Ovary (tissue), 3 donors: Measurements from ENCODE around the gene NGEF.

Source experiments
- POLR2A ChIP-seq: fragments of 450-650 bp; IDR thresholded peaks from one replicate; pipeline ENCODE4 v1.6.1; 2017; ENCODE audit warnings: antibody characterized with exemption, mild to moderate bottlenecking, moderate library complexity
- TF ChIP-seq, protein P1 (sequence below), 3 donors: fragments of 450-650 bp in 2 of 3; fragments of 200-600 bp in 1 of 3; IDR thresholded peaks; one replicate each; pipeline versions ENCODE4 v1.5.1 to v1.8.0; 2016 to 2022; ENCODE audit warnings: antibody characterized with exemption in 3 of 3, mild to moderate bottlenecking in 1 of 3
- donor health status: DM: no; HTN: no; CAD: no.

- TF ChIP-seq, protein P1, sequence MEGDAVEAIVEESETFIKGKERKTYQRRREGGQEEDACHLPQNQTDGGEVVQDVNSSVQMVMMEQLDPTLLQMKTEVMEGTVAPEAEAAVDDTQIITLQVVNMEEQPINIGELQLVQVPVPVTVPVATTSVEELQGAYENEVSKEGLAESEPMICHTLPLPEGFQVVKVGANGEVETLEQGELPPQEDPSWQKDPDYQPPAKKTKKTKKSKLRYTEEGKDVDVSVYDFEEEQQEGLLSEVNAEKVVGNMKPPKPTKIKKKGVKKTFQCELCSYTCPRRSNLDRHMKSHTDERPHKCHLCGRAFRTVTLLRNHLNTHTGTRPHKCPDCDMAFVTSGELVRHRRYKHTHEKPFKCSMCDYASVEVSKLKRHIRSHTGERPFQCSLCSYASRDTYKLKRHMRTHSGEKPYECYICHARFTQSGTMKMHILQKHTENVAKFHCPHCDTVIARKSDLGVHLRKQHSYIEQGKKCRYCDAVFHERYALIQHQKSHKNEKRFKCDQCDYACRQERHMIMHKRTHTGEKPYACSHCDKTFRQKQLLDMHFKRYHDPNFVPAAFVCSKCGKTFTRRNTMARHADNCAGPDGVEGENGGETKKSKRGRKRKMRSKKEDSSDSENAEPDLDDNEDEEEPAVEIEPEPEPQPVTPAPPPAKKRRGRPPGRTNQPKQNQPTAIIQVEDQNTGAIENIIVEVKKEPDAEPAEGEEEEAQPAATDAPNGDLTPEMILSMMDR (IDR thresholded peaks at IDR 0.05): no peak
- TF ChIP-seq POLR2A: no peak
Measured at GRCh38 chr2:233051241-233052149, 38.4 kb upstream of the NGEF start.
